HL-60 (cell line): ENCODE results near the gene FAR1.

Source experiments
- DNase-seq, 2 experiments: peaks; one replicate each; pipeline ENCODE4 v3.0.0-alpha.2; 2010 to 2020; ENCODE audit warnings: low read depth in 1 of 2, low spot score in 1 of 2
- H3K27ac ChIP-seq: fragments of 250-450 bp; sonication (Bioruptor Pico); replicated peaks from 2 replicates; pipeline ENCODE4 v1.5.1; 2020; ENCODE audit warnings: mild to moderate bottlenecking, moderate library complexity
- H3K27me3 ChIP-seq: fragments of 250-450 bp; sonication (Bioruptor Pico); 2 replicates; pipeline ENCODE4 v1.5.1; 2021; ENCODE audit warnings: mild to moderate bottlenecking, moderate library complexity; ENCODE audit not compliant: insufficient read depth, poor library complexity, severe bottlenecking
- H3K4me3 ChIP-seq: replicated peaks from 2 replicates; pipeline ENCODE4 v1.5.1; 2011; ENCODE audit warnings: mild to moderate bottlenecking, control low read depth, low read length; ENCODE audit not compliant: insufficient read depth
- GABPA ChIP-seq: IDR thresholded peaks from 2 replicates; pipeline ENCODE4 v1.6.1; 2012; ENCODE audit warnings: low read depth
- POLR2AphosphoS5 ChIP-seq: IDR thresholded peaks from 2 replicates; pipeline ENCODE4 v1.6.1; 2012; ENCODE audit warnings: low read depth
- SPI1 ChIP-seq: IDR thresholded peaks from 2 replicates; pipeline ENCODE4 v1.6.1; 2012; ENCODE audit warnings: low read depth, mild to moderate bottlenecking, borderline replicate concordance
- TF ChIP-seq, protein P1 (sequence below): IDR thresholded peaks from 2 replicates; pipeline ENCODE4 v1.6.1; 2012; ENCODE audit warnings: low read depth; ENCODE audit not compliant: insufficient replicate concordance
- TF ChIP-seq, protein P2 (sequence below): IDR thresholded peaks from one replicate; pipeline ENCODE4 v1.5.1; 2011; ENCODE audit warnings: low read length, control low read depth, inconsistent platforms; ENCODE audit not compliant: insufficient read depth

Gene FAR1

GRCh38 chr11:13763341-13763740, 94.9 kb downstream of the FAR1 start:
- no peak for DNase-seq
- Histone ChIP-seq H3K27me3 (no peaks in the 10 kb centered on the region), H3K27ac (no peak overlapping the region), H3K4me3 (no peak overlapping the region)
- TF ChIP-seq, protein P1, sequence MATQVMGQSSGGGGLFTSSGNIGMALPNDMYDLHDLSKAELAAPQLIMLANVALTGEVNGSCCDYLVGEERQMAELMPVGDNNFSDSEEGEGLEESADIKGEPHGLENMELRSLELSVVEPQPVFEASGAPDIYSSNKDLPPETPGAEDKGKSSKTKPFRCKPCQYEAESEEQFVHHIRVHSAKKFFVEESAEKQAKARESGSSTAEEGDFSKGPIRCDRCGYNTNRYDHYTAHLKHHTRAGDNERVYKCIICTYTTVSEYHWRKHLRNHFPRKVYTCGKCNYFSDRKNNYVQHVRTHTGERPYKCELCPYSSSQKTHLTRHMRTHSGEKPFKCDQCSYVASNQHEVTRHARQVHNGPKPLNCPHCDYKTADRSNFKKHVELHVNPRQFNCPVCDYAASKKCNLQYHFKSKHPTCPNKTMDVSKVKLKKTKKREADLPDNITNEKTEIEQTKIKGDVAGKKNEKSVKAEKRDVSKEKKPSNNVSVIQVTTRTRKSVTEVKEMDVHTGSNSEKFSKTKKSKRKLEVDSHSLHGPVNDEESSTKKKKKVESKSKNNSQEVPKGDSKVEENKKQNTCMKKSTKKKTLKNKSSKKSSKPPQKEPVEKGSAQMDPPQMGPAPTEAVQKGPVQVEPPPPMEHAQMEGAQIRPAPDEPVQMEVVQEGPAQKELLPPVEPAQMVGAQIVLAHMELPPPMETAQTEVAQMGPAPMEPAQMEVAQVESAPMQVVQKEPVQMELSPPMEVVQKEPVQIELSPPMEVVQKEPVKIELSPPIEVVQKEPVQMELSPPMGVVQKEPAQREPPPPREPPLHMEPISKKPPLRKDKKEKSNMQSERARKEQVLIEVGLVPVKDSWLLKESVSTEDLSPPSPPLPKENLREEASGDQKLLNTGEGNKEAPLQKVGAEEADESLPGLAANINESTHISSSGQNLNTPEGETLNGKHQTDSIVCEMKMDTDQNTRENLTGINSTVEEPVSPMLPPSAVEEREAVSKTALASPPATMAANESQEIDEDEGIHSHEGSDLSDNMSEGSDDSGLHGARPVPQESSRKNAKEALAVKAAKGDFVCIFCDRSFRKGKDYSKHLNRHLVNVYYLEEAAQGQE = no peak
- TF ChIP-seq, protein P2, sequence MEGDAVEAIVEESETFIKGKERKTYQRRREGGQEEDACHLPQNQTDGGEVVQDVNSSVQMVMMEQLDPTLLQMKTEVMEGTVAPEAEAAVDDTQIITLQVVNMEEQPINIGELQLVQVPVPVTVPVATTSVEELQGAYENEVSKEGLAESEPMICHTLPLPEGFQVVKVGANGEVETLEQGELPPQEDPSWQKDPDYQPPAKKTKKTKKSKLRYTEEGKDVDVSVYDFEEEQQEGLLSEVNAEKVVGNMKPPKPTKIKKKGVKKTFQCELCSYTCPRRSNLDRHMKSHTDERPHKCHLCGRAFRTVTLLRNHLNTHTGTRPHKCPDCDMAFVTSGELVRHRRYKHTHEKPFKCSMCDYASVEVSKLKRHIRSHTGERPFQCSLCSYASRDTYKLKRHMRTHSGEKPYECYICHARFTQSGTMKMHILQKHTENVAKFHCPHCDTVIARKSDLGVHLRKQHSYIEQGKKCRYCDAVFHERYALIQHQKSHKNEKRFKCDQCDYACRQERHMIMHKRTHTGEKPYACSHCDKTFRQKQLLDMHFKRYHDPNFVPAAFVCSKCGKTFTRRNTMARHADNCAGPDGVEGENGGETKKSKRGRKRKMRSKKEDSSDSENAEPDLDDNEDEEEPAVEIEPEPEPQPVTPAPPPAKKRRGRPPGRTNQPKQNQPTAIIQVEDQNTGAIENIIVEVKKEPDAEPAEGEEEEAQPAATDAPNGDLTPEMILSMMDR = no peak
- no peak for TF ChIP-seq POLR2AphosphoS5
- no peak for TF ChIP-seq SPI1
- TF ChIP-seq GABPA = no peak

GRCh38 chr11:13765886-13766285, 97.4 kb downstream of the FAR1 start:
- Histone ChIP-seq H3K27me3 (no peaks in the 10 kb centered on the region), H3K4me3 (no peak overlapping the region), H3K27ac (no peak overlapping the region)
- no peak for DNase-seq
- TF ChIP-seq, protein P1 = no peak
- TF ChIP-seq GABPA (no peak), POLR2AphosphoS5 (no peak), SPI1 (no peak)
- TF ChIP-seq, protein P2 = no peak

GRCh38 chr11:13767471-13767870, 99.0 kb downstream of the FAR1 start:
- Histone ChIP-seq H3K4me3 (no peak overlapping the region), H3K27me3 (no peaks in the 10 kb centered on the region), H3K27ac (no peak overlapping the region)
- TF ChIP-seq GABPA (no peak), SPI1 (no peak), POLR2AphosphoS5 (no peak)
- TF ChIP-seq, protein P1 = no peak
- TF ChIP-seq, protein P2 = no peak
- DNase-seq = no peak
